HG03103 (cell line): ENCODE results near the gene CARMIL3.
A peak's percentile ranks its signal among the peaks of the same experiment; 100 is the strongest.

Experiments used
- ATAC-seq: cut with Tn5 transposase; IDR thresholded peaks from one replicate; pipeline ENCODE4 v1.9.1; 2021; ENCODE audit warnings: low read depth; ENCODE audit not compliant: unreplicated experiment

CARMIL3 gene

DNA sequence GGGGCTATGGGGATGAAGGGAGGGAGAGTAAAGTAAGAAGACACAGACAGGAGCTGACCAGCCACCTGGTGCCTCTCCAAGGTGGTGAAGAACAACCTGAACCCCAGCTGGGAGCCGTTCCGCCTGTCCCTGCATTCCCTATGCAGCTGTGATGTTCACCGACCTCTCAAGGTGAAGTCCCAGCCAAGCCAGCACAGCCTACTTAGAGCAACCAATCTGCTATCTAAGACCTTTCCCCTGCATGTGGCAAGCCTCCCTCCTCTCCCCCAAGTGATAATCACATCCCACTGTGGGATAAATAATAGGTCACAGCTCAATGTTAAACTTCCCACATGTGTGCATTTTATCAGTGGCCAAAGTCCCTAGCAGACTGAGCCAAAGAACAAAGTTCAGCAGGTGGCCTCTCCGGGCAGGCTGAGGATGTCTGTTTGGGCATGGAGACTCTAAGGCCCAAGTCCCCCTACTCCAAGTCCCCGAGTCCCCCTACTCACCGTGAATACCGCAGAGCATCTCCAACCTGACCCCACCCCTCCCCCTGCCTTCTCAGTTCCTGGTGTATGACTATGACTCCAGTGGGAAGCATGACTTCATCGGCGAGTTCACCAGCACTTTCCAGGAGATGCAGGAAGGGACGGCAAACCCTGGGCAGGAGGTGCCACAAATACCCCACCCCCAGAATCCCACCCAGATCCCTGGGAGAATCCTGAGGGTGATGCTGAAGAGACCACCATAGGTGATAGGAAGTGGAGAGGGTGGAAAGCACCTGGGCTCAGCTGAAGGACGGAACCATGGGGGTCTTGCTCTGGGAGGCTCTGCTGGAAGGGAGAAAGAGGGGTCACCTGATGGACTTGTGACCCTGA, 23.0 kb downstream of the CARMIL3 start:
- ATAC-seq: no peak

- ATAC-seq: no peak
Observed at GRCh38 chr14:24075485-24076301, 23.9 kb downstream of the CARMIL3 start.

DNA sequence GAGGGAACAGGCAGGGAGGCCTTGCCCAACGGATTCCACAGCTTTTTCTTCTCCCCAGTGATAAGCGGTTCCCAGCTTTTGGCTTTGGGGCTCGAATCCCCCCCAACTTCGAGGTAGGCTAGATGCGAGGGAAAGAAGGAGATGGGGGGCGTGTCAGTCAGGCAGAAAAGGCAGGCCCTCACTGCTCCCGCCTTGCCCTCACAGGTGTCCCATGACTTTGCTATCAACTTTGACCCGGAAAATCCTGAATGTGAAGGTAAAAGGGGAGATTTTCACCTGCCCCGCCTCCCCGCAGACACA, 24.4 kb downstream of the CARMIL3 start:
- no peak for ATAC-seq

DNA sequence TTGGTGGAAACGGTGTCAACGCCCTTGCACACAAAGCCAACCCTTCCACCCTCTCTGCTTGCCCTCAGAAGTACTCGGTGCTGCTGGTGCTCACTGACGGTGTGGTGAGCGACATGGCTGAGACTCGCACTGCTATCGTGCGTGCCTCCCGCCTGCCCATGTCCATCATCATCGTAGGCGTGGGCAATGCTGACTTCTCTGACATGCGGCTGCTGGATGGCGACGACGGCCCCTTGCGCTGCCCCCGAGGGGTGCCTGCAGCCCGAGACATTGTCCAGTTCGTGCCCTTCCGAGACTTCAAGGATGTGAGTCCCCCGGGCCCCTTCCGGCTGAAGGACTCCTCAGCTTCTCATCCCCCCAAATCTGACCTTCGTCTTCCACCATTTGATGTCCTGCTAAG, 25.3 kb downstream of the CARMIL3 start:
- no peak for ATAC-seq

DNA sequence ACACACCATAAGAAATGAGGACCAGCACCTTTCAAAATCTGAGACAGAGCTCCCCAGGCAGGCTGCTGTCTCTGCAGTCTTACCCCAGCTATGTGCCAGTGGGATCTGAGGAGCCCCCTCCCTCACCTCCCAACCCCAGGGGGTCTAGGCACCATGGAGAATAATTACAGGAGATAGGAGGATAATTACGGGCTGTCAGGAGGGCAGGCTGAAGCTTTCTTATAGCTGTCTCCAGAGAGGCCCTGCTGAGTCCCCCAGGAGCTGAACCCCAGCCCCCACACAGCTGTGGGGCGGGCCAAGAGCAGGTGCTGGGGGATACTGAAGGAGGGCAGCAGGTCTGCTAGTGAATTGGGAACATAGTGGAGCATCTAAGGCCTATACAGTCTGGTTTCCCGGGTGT, 26.3 kb downstream of the CARMIL3 start:
- ATAC-seq: no peak

- ATAC-seq: no peak
Observed at GRCh38 chr14:24079491-24080141, 27.8 kb downstream of the CARMIL3 start.

DNA sequence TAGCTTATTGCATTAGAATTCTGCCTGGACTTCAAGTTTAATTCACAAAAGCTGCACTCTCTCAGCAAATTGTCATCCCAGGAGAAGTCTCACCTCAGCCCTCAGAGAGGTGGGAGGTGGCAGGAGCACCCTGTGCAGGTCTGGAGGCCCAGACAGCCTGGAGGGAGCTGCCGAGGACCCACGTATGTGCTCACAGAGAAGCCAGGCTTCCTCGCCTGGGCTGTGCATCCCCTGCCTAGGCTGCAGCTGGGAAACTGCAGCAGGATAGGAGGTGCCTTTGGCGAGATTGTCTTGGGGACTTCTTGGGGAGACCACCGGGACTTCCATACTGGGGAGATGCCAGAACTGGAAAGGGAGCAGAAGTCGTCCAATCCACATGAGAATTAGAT, 28.3 kb downstream of the CARMIL3 start:
- no peak for ATAC-seq

DNA sequence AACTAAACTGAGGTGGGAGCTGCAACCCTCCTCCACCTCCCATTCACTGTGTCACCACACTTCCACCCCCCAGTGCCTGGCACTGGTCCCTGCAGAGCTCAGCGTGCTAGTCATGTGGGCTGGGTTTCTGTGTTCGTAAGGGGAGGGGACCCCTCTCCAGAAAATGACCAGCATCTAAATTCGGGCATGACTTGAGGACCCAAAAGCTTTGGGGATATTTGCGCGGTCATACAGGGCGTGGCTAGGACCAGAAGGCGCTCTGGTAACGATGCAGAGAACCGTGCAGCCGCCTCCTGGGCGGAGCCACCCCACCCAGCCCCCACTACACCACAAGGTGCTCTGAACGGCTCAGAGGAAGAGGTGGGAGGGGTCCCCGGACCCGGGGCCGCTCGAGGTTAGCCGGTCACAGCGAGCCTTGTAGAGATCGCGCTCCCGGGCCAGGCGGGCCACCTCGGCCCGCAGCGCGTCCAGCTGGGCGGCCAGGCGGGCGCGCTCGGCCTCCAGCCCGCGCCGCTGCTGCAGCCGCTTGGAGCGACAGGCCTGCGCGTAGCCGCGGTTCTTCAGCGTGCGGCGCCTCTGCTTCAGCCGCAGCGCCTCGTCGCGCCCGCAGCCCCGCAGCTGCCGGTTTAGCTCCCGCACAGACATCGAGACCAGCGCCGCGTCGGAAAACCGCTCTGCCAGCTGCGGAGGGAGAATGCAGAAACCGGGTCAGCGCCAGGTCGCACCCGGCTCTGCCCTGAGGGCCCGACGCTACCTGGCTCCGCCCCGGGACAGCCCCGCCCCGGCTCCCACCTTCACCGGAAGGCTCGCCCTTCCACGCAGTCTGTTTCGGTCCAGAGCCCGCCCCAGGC, 29.3 kb downstream of the CARMIL3 start:
- ATAC-seq: peak; percentile 83

- ATAC-seq: no peak
Observed at GRCh38 chr14:24081739-24082211, 30.0 kb downstream of the CARMIL3 start.

DNA sequence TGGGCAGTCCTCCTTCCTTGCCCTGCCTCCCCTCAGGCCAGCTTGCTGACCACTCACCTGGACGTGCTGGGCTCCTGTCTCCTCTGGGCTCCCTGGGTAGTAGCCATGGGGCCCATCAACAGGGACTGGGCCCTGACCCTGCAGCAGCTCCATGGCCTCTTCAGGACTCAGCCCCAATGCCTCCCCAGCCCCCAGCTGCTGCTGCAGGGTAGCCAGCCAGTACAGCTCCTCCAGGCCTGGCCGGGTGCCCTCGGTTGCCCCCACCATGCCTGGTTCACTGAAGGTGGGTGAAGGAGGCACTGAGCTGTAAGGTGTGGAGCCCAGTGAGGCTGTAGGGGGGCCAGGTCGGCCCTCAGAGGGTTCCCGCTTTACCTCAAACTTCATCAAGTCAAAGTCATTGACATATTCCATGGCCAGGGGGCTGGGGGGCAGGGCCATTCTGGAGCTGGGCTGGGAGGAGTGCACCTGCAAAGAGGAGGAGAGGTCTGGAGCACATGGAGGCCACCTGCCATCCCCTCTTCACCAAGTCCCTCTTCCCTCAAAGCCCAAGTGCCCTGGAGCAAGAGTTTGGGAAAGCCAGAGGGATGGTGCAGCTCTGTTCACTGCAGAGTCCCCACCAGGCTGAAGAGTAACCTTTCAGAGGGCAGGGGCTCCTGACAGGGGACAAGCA, 30.7 kb downstream of the CARMIL3 start:
- no peak for ATAC-seq

- ATAC-seq: no peak
Observed at GRCh38 chr14:24083462-24083861, 31.7 kb downstream of the CARMIL3 start.

- no peak for ATAC-seq
Observed at GRCh38 chr14:24084440-24084839, 32.6 kb downstream of the CARMIL3 start.

- no peak for ATAC-seq
Observed at GRCh38 chr14:24085215-24085614, 33.4 kb downstream of the CARMIL3 start.

GRCh38 chr14:24086193-24086955, 34.6 kb downstream of the CARMIL3 start:
- no peak for ATAC-seq

DNA sequence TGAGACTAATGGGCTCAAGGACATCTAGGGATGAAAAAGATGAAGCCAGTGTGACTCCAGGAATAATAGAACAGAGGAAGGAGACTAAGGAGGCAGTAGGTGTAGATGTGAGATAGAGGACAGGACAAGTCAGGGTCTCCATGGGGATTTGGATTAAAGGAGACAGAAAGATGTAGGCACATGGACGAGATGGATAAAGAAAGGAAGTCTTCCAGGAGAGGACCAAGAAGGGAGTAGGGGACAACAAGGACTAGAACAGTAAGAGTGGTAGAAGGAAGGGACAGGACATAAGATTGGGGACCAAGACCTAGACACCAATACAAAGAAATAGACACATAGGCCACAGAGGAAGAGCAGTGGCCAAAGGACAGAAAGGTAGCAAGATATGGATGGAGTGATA, 35.2 kb downstream of the CARMIL3 start:
- ATAC-seq: no peak

DNA sequence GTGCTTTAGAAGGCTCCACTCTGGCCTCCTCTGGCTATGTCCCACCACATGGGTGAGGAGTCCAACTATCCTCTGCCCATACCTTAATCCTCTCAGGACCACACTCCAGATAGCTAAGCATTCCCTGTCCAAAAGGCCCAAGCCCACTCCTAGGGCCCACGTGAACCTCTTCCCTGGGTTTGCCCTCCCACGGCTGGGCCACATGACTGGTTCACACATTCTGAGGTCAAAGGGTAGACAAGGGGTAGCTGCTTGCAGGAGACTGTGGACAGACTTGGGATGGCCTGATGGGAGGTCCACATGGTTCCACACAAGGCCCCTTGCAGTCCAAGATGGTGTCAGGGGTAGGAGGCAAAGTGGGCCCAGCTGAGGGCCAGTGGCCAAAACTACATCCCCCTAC, 36.3 kb downstream of the CARMIL3 start:
- ATAC-seq: no peak

DNA sequence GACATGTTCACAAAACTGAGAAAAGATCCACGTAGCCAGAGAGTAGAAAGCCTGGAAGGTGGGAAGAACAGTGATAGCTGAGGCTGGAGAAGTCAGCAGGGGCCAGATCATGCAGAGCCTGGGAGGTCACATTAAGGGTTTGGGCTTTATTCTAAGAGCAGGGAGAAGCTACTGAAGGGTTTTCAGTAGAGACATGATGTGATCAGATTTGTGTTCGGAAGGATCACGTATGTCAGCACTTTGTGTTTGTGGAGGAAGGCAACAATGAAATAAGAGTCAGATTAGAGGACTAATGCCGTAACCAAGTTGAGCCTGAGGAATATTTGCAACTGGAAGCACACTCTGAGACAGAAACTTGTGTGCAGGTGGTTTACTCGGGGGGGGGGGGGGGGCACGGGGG, 38.1 kb downstream of the CARMIL3 start:
- ATAC-seq: no peak

GRCh38 chr14:24092110-24092504, 40.3 kb downstream of the CARMIL3 start:
- no peak for ATAC-seq

- no peak for ATAC-seq
Observed at GRCh38 chr14:24092505-24093206, 40.8 kb downstream of the CARMIL3 start.
